Tibial nerve (tissue), 4 donors: Measurements from ENCODE around the gene ETV3.

Experiments used
- EP300 ChIP-seq, 2 donors: sonication (generic); formaldehyde crosslinking; IDR thresholded peaks; one replicate each; pipeline ENCODE4 v1.6.1; 2017; ENCODE audit warnings: antibody characterized with exemption in 2 of 2, mild to moderate bottlenecking in 1 of 2
- POLR2A ChIP-seq, 2 donors: fragments of 450-650 bp; IDR thresholded peaks; one replicate each; pipeline ENCODE4 v1.6.1; 2017; ENCODE audit warnings: antibody characterized with exemption in 2 of 2, mild to moderate bottlenecking in 2 of 2, moderate library complexity in 2 of 2
- TF ChIP-seq, protein P1 (sequence below), 5 experiments: fragments of 200-600 bp in 3 of 5; fragments of 450-650 bp in 2 of 5; sonication (generic) in 3 of 5; IDR thresholded peaks; one replicate each; pipeline ENCODE4 v1.5.1; 2016 to 2019; ENCODE audit warnings: antibody characterized with exemption in 5 of 5, mild to moderate bottlenecking in 3 of 5, moderate library complexity in 2 of 5

DNA sequence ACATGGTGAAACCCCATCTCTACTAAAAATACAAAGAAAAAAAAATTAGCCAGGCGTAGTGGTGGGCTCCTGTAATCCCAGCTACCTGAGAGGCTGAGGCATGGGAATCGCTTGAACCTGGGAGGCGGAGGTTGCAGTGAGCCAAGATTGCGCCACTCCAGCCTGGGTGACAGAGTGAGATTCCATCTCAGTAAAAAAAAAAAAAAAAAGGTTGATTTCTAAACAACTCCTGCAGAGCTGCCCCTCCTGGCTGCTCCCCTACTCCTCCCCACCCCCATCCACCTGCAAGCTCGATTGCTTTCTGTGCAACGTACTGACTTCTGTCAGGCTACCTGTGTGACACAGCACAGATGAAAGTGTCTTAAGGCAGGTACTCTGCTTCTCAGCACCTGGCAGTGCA, 51.9 kb downstream of the ETV3 start:
- TF ChIP-seq, protein P1, sequence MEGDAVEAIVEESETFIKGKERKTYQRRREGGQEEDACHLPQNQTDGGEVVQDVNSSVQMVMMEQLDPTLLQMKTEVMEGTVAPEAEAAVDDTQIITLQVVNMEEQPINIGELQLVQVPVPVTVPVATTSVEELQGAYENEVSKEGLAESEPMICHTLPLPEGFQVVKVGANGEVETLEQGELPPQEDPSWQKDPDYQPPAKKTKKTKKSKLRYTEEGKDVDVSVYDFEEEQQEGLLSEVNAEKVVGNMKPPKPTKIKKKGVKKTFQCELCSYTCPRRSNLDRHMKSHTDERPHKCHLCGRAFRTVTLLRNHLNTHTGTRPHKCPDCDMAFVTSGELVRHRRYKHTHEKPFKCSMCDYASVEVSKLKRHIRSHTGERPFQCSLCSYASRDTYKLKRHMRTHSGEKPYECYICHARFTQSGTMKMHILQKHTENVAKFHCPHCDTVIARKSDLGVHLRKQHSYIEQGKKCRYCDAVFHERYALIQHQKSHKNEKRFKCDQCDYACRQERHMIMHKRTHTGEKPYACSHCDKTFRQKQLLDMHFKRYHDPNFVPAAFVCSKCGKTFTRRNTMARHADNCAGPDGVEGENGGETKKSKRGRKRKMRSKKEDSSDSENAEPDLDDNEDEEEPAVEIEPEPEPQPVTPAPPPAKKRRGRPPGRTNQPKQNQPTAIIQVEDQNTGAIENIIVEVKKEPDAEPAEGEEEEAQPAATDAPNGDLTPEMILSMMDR (IDR thresholded peaks at IDR 0.05), result no peak
- TF ChIP-seq POLR2A (IDR thresholded peaks at IDR 0.05) (no peak), EP300 (IDR thresholded peaks at IDR 0.05) (no peak)
